Dermis blood vessel endothelial cell (primary cell): ENCODE measurements around the gene TP53I13. TPM values are rescaled to one million over a fixed set of nuclear protein-coding genes. Genes with fewer than 3 reads are reported as not detected.

Experiments
- DNase-seq: peaks from one replicate; pipeline ENCODE4 v3.0.0; 2010
- total RNA-seq: library from RNA; depleted of rRNA; stranded (reverse); fragments of >200 nt; gene quantifications from 2 replicates; pipeline ENCODE4 v1.2.3, GENCODE V29; 2014

TP53I13 gene
- total RNA-seq, 1 donor from 2014 or later: 52.2 TPM

GRCh38 chr17:29567554-29568330 is 759 bp upstream of the TP53I13 start:
- peak; percentile 49 for DNase-seq

GRCh38 chr17:29569245-29569950 is 897 bp downstream of the TP53I13 start:
- DNase-seq: no peak

- DNase-seq: no peak
These were observed 2.0 kb downstream of the TP53I13 start for GRCh38 chr17:29570521-29570920.

GRCh38 chr17:29571486-29571882 is 3.0 kb downstream of the TP53I13 start:
- no peak for DNase-seq

- no peak for DNase-seq
These were observed 3.6 kb downstream of the TP53I13 start for GRCh38 chr17:29571883-29572681.

GRCh38 chr17:29572691-29573557 is 4.4 kb downstream of the TP53I13 start:
- peak; percentile 76 for DNase-seq

- no peak for DNase-seq
These were observed 5.0 kb downstream of the TP53I13 start for GRCh38 chr17:29573558-29573869.

- no peak for DNase-seq
These were observed 5.6 kb downstream of the TP53I13 start for GRCh38 chr17:29573871-29574731.

GRCh38 chr17:29574732-29575510 is 6.4 kb downstream of the TP53I13 start:
- DNase-seq: no peak

- no peak for DNase-seq
These were observed 7.2 kb downstream of the TP53I13 start for GRCh38 chr17:29575511-29576213.

- no peak for DNase-seq
These were observed 7.9 kb downstream of the TP53I13 start for GRCh38 chr17:29576214-29577000.

- DNase-seq: no peak
These were observed 8.5 kb downstream of the TP53I13 start for GRCh38 chr17:29577001-29577370.

GRCh38 chr17:29577385-29578211 is 9.1 kb downstream of the TP53I13 start:
- DNase-seq: no peak

GRCh38 chr17:29578626-29579485 is 10.4 kb downstream of the TP53I13 start:
- no peak for DNase-seq

GRCh38 chr17:29579866-29580771 is 11.6 kb downstream of the TP53I13 start:
- DNase-seq: peak; percentile 94
